GM12878 (cell line): ENCODE measurements around the gene KIF17.

Experiments used
- BRCA1 ChIP-seq: IDR thresholded peaks from 2 replicates; pipeline ENCODE4 v1.6.1; 2011; ENCODE audit warnings: low read depth, low read length, improper control_type of control experiment
- CHD4 ChIP-seq: fragments of 200-600 bp; sonication (generic); IDR thresholded peaks from 2 replicates; pipeline ENCODE4 v1.6.1; 2016; ENCODE audit warnings: mild to moderate bottlenecking
- CTCF ChIP-seq, 3 experiments: IDR thresholded peaks in 2 of 3; conservative IDR thresholded peaks in 1 of 3; 2 replicates each; pipeline ENCODE4 v1.5.1; 2011; ENCODE audit warnings: low read depth in 3 of 3, low read length in 3 of 3, mild to moderate bottlenecking in 3 of 3, control low read depth in 2 of 3, moderate library complexity in 2 of 3, inconsistent platforms in 1 of 3, mixed read lengths in 1 of 3; ENCODE audit not compliant: control insufficient read depth in 2 of 3, insufficient read depth in 1 of 3; ENCODE audit errors: extremely low read depth in 1 of 3
- EP300 ChIP-seq, 2 experiments: fragments of 150-350 bp in 1 of 2; IDR thresholded peaks; 2 replicates each; pipeline ENCODE4 v1.6.1; 2011 to 2012; ENCODE audit warnings: low read depth in 2 of 2, low read length in 2 of 2, borderline replicate concordance in 1 of 2, improper control_type of control experiment in 1 of 2, inconsistent platforms in 1 of 2; ENCODE audit not compliant: control insufficient read depth in 1 of 2
- JUNB ChIP-seq: IDR thresholded peaks from 2 replicates; pipeline ENCODE4 v1.6.1; 2016; ENCODE audit warnings: antibody characterized with exemption, mild to moderate bottlenecking
- JUND ChIP-seq: IDR thresholded peaks from 2 replicates; pipeline ENCODE4 v1.6.1; 2012; ENCODE audit warnings: low read depth, mild to moderate bottlenecking, low read length, improper control_type of control experiment, moderate library complexity
- NFIC ChIP-seq: IDR thresholded peaks from 2 replicates; pipeline ENCODE4 v1.6.1; 2012; ENCODE audit warnings: low read depth, mild to moderate bottlenecking, inconsistent platforms, low read length, moderate library complexity
- SIN3A ChIP-seq: IDR thresholded peaks from 2 replicates; pipeline ENCODE4 v1.6.1; 2012; ENCODE audit warnings: low read depth, low read length, improper control_type of control experiment
- SRF ChIP-seq, 2 experiments: IDR thresholded peaks; 2 replicates each; pipeline ENCODE4 v1.6.1; 2011; ENCODE audit warnings: low read depth in 2 of 2, low read length in 2 of 2, mild to moderate bottlenecking in 1 of 2, moderate library complexity in 1 of 2
- TAF1 ChIP-seq: IDR thresholded peaks from 2 replicates; pipeline ENCODE4 v1.6.1; 2011; ENCODE audit warnings: mild to moderate bottlenecking, low read depth, low read length, borderline replicate concordance
- TCF12 ChIP-seq: IDR thresholded peaks from 2 replicates; pipeline ENCODE4 v1.6.1; 2011; ENCODE audit warnings: low read depth, mild to moderate bottlenecking, low read length
- ZNF274 ChIP-seq: IDR thresholded peaks from one replicate; pipeline ENCODE4 v1.8.0; 2011; ENCODE audit not compliant: insufficient read length, insufficient read depth

- TF ChIP-seq JUNB: no peak
- no peak for TF ChIP-seq SIN3A
- TF ChIP-seq BRCA1: no peak
- no peak for TF ChIP-seq TCF12
- no peak for TF ChIP-seq CHD4
- no peak for TF ChIP-seq CTCF (IDR thresholded peaks at IDR 0.05 in 2 of 3, conservative IDR thresholded peaks at IDR 0.05 in 1 of 3; ENCODE audit: control insufficient read depth in 2 of 3, extremely low read depth in 1 of 3, insufficient read depth in 1 of 3, low read depth in 3 of 3, low read length in 3 of 3)
- TF ChIP-seq EP300 (IDR thresholded peaks at IDR 0.05; ENCODE audit: borderline replicate concordance in 1 of 2, control insufficient read depth in 1 of 2, low read depth in 2 of 2, low read length in 2 of 2): no peak
- TF ChIP-seq SRF (IDR thresholded peaks at IDR 0.05; ENCODE audit: low read depth in 2 of 2, low read length in 2 of 2): no peak
- TF ChIP-seq JUND: no peak
- TF ChIP-seq NFIC: no peak
- TF ChIP-seq TAF1: no peak
- TF ChIP-seq ZNF274: no peak
These were observed 83.7 kb downstream of the KIF17 start for GRCh38 chr1:20634065-20634593.
